Measurements from ENCODE around the gene TLX1.
A peak's percentile ranks its signal among the peaks of the same experiment; 100 is the strongest.

The TLX1 gene

GRCh38 chr10:101135141-101136006 lies 4.3 kb downstream of the TLX1 start:
- H3K4me3 ChIP-seq (ENCODE audit: low read depth, low read length): no peak overlapping the region
- TF ChIP-seq, protein P1, sequence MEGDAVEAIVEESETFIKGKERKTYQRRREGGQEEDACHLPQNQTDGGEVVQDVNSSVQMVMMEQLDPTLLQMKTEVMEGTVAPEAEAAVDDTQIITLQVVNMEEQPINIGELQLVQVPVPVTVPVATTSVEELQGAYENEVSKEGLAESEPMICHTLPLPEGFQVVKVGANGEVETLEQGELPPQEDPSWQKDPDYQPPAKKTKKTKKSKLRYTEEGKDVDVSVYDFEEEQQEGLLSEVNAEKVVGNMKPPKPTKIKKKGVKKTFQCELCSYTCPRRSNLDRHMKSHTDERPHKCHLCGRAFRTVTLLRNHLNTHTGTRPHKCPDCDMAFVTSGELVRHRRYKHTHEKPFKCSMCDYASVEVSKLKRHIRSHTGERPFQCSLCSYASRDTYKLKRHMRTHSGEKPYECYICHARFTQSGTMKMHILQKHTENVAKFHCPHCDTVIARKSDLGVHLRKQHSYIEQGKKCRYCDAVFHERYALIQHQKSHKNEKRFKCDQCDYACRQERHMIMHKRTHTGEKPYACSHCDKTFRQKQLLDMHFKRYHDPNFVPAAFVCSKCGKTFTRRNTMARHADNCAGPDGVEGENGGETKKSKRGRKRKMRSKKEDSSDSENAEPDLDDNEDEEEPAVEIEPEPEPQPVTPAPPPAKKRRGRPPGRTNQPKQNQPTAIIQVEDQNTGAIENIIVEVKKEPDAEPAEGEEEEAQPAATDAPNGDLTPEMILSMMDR (IDR thresholded peaks at IDR 0.05; ENCODE audit: low read depth, low read length): no peak

DNA sequence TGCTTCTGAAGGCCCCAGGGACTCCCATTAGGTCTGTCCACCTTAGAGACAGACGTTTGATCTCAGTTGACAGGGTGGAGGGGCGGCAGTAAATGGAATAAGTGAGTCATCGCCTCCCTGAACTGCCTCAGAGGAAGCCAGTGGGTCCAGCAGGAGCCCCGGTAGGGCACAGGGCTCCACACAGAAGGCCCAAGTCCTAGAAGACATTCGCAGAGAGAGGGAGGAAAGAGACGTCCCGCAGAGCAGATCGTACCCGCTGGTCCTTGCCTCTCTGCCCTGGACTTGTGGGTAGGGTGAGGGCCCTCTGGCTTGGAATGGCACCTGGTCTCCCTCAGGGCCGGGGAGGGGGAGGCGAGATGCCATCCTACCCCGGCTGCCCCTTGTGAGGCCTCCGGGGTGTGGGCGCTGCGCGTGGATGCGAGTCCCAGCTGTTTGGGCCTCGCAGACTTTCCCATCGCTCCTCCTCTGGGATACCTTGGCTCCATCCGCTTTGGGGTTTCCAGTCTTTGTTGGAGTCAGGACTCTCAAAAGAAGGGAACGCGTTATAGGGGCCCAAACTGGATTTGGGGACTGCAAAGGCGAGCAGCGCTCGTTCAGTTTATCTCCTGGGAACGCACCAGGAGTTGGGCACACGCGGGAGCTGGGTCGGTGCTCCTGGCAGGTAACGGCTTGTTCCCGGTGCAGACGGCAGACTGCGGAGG lies 5.1 kb downstream of the TLX1 start:
- no peak overlapping the region for H3K4me3 ChIP-seq (ENCODE audit: low read depth, low read length)
- TF ChIP-seq, protein P1 (IDR thresholded peaks at IDR 0.05; ENCODE audit: low read depth, low read length): no peak

GRCh38 chr10:101136708-101137121 lies 5.6 kb downstream of the TLX1 start:
- H3K4me3 ChIP-seq (ENCODE audit: low read depth, low read length): no peak overlapping the region
- TF ChIP-seq, protein P1 (IDR thresholded peaks at IDR 0.05; ENCODE audit: low read depth, low read length): no peak

GRCh38 chr10:101137271-101137670 lies 6.2 kb downstream of the TLX1 start:
- TF ChIP-seq, protein P1 (IDR thresholded peaks at IDR 0.05; ENCODE audit: low read depth, low read length): no peak
- H3K4me3 ChIP-seq (ENCODE audit: low read depth, low read length): no peak overlapping the region

DNA sequence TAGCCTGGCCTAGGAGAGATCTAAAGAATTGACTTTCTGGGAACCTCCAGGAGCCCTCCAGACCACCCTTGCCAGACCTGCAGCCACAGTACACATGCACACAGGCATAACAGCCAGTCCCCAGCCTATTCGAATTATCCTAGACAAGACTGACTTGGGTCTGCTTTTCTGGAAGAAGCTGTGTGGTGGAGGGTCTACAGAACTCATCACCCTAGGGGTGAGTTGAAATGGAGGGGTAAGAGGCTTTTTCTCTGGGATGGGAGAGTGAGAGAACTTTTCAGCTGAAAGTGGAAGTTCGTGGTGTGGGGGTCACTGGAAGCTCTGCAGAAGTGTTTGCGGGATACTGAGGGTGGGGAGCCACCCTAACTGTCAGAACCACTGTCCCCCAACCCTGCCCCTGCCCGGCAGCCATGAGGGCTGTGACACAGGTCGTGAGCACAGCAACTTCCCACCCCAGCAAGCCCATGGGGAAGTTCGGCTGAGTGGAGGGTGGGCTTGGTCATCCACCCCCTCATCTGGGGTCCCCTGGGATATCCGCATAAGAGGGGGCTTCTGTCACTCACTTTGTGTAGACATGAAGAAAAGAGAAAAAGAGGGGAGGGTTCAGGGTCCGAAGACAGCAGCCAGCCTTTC lies 7.8 kb downstream of the TLX1 start:
- TF ChIP-seq, protein P1 (IDR thresholded peaks at IDR 0.05; ENCODE audit: low read depth, low read length): no peak
- no peak overlapping the region for H3K4me3 ChIP-seq (ENCODE audit: low read depth, low read length)

- H3K4me3 ChIP-seq (ENCODE audit: low read depth, low read length): no peak overlapping the region
- TF ChIP-seq, protein P1 (IDR thresholded peaks at IDR 0.05; ENCODE audit: low read depth, low read length): peak; percentile 32
Measured at GRCh38 chr10:101139421-101139911, 8.4 kb downstream of the TLX1 start.

All from WI38 (cell line).